DOHH2 (cell line): Measurements from ENCODE around the gene RPRD1B.

Source experiments
- H3F3A ChIP-seq: fragments of 200-600 bp; sonication (generic), shearing (Covaris generic); 2 replicates; pipeline ENCODE4 v1.6.0; 2016; ENCODE audit warnings: antibody characterized with exemption, mild to moderate bottlenecking; ENCODE audit not compliant: control insufficient read depth, insufficient read depth
- H3K27ac ChIP-seq: fragments of 200-600 bp; sonication (generic); 2 replicates; pipeline ENCODE4 v1.5.1; 2014; ENCODE audit warnings: low read depth, mild to moderate bottlenecking, low read length, moderate library complexity
- H3K27me3 ChIP-seq: fragments of 200-600 bp; sonication (generic); 2 replicates; pipeline ENCODE4 v1.6.1; 2014; ENCODE audit warnings: mild to moderate bottlenecking, low read length, mixed read lengths; ENCODE audit not compliant: control insufficient read depth
- H3K36me3 ChIP-seq: fragments of 200-600 bp; sonication (generic); 2 replicates; pipeline ENCODE4 v1.6.1; 2014; ENCODE audit warnings: mild to moderate bottlenecking, low read length, moderate library complexity, mixed read lengths; ENCODE audit not compliant: control insufficient read depth
- H3K4me1 ChIP-seq: fragments of 200-600 bp; sonication (generic); 2 replicates; pipeline ENCODE4 v1.6.1; 2014; ENCODE audit warnings: mild to moderate bottlenecking, low read length, mixed read lengths; ENCODE audit not compliant: control insufficient read depth
- H3K4me2 ChIP-seq: fragments of 200-600 bp; sonication (generic); 2 replicates; pipeline ENCODE4 v1.6.0; 2014; ENCODE audit warnings: mild to moderate bottlenecking, low read length, moderate library complexity
- H3K4me3 ChIP-seq: fragments of 200-600 bp; sonication (generic); 2 replicates; pipeline ENCODE4 v1.5.1; 2014; ENCODE audit warnings: mild to moderate bottlenecking, low read length, mixed read lengths
- H3K79me2 ChIP-seq: fragments of 200-600 bp; sonication (generic); 2 replicates; pipeline ENCODE4 v1.6.1; 2014; ENCODE audit warnings: mild to moderate bottlenecking, low read length, mixed read lengths; ENCODE audit not compliant: control insufficient read depth
- H3K9me2 ChIP-seq: fragments of 200-600 bp; sonication (generic); replicated peaks from 2 replicates; pipeline ENCODE4 v1.6.1; 2014; ENCODE audit warnings: mild to moderate bottlenecking, low read length, mixed read lengths; ENCODE audit not compliant: control insufficient read depth
- H3K9me3 ChIP-seq: fragments of 200-600 bp; sonication (generic); 2 replicates; pipeline ENCODE4 v1.6.1; 2014; ENCODE audit warnings: antibody characterized with exemption, low read length, mixed read lengths; ENCODE audit not compliant: control insufficient read depth, insufficient read depth
- H4K20me1 ChIP-seq: fragments of 200-600 bp; sonication (generic); 2 replicates; pipeline ENCODE4 v1.6.0; 2014; ENCODE audit warnings: low read depth, mild to moderate bottlenecking, antibody characterized with exemption, low read length, moderate library complexity; ENCODE audit not compliant: control insufficient read depth, insufficient read depth
- CTCF ChIP-seq: fragments of 200-600 bp; sonication (generic); IDR thresholded peaks from one replicate; pipeline ENCODE4 v1.5.1; 2014; ENCODE audit warnings: antibody characterized with exemption, mild to moderate bottlenecking, low read depth, low read length; ENCODE audit not compliant: poor library complexity, severe bottlenecking
- EZH2phosphoT487 ChIP-seq: fragments of 200-600 bp; sonication (generic); IDR thresholded peaks from 2 replicates; pipeline ENCODE4 v1.6.1; 2017; ENCODE audit warnings: borderline replicate concordance, mild to moderate bottlenecking, antibody characterized with exemption, low read length, moderate library complexity, mixed read lengths

The RPRD1B gene

GRCh38 chr20:38075161-38075998 is 41.8 kb downstream of the RPRD1B start:
- Histone ChIP-seq H3K4me1 (peaks cover 30% of the 10 kb centered on the region), H4K20me1 (no peaks in the 10 kb centered on the region; the same call in 1 of the 2 replicates), H3K27me3 (no peaks in the 10 kb centered on the region), H3F3A (no peaks in the 10 kb centered on the region), H3K9me2 (no peaks in the 10 kb centered on the region), H3K36me3 (peaks cover 77% of the 10 kb centered on the region), H3K9me3 (no peaks in the 10 kb centered on the region), H3K4me2 (no peak overlapping the region), H3K4me3 (no peak overlapping the region), H3K27ac (no peak overlapping the region), H3K79me2 (peaks cover 43% of the 10 kb centered on the region)
- TF ChIP-seq EZH2phosphoT487: no peak
- no peak for TF ChIP-seq CTCF

DNA sequence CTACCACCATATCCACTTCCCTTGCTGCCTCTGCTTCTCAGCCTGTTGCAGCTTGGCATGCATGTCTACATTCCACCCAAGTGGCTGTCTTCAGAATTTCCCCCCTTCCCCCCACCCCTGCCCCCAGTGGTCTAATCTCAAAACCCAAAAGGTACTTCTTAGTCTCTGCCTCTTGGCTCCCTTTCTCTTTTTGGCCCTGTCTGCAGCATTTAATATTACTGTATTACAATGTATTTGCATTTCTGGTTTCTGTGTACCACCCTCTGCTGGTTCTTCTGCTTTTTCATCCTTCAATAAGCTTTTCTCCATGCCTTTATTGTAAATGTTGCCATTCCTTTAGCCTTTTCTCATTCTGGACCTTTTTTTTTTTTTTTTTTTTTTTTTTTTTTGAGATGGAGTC is 43.0 kb downstream of the RPRD1B start:
- TF ChIP-seq CTCF (no peak), EZH2phosphoT487 (no peak)
- peaks cover 73% of the 10 kb centered on the region for H3K36me3 ChIP-seq
- no peaks in the 10 kb centered on the region for H3K9me3 ChIP-seq
- no peaks in the 10 kb centered on the region for H3F3A ChIP-seq
- H3K4me2 ChIP-seq: no peak overlapping the region
- no peak overlapping the region for H3K4me3 ChIP-seq
- H3K79me2 ChIP-seq: peaks cover 55% of the 10 kb centered on the region
- no peak overlapping the region for H3K27ac ChIP-seq
- no peaks in the 10 kb centered on the region for H3K27me3 ChIP-seq
- H4K20me1 ChIP-seq: no peaks in the 10 kb centered on the region; the same call in 1 of the 2 replicates
- H3K4me1 ChIP-seq: peaks cover 30% of the 10 kb centered on the region
- H3K9me2 ChIP-seq: no peaks in the 10 kb centered on the region

DNA sequence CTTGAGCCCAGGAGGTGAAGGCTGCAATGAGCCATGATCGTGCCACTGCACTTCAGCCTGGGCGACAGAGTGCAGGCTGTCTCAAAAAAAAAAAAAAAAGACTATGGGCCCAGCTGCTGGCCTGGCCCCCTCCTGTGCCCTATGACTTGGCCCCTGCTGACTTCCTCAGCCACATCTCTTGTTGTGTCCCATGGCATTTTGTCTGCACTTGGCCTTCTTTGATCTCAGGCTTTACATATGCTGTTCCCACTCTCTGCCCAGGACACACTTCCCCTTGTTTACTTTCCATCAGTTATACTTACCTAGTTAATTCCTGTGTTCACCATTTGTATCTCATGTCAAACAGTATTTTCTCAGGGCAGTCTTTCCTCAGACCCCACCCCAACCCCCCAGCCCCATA is 44.5 kb downstream of the RPRD1B start:
- no peaks in the 10 kb centered on the region for H3K9me3 ChIP-seq
- H3K4me3 ChIP-seq: no peak overlapping the region
- H3K4me2 ChIP-seq: no peak overlapping the region
- no peaks in the 10 kb centered on the region for H3K9me2 ChIP-seq
- H3K36me3 ChIP-seq: peaks cover 71% of the 10 kb centered on the region
- no peaks in the 10 kb centered on the region for H3F3A ChIP-seq
- H4K20me1 ChIP-seq: no peaks in the 10 kb centered on the region; the same call in 1 of the 2 replicates
- H3K27ac ChIP-seq: no peak overlapping the region
- H3K79me2 ChIP-seq: peaks cover 66% of the 10 kb centered on the region
- TF ChIP-seq CTCF (no peak), EZH2phosphoT487 (no peak)
- peaks cover 30% of the 10 kb centered on the region for H3K4me1 ChIP-seq
- H3K27me3 ChIP-seq: no peaks in the 10 kb centered on the region
